ENCODE measurements around the gene TTLL10. TPM values are rescaled to one million over a fixed set of nuclear protein-coding genes. Genes with fewer than 3 reads are reported as not detected.
"Not testable (repeated sequence)": the region's sequence is repeated elsewhere in the genome, so short reads cannot be mapped to it uniquely, and the experiment has no call there.

TTLL10 gene
- total RNA-seq, 1 experiment from 2014 or later: 0.29 TPM

DNA sequence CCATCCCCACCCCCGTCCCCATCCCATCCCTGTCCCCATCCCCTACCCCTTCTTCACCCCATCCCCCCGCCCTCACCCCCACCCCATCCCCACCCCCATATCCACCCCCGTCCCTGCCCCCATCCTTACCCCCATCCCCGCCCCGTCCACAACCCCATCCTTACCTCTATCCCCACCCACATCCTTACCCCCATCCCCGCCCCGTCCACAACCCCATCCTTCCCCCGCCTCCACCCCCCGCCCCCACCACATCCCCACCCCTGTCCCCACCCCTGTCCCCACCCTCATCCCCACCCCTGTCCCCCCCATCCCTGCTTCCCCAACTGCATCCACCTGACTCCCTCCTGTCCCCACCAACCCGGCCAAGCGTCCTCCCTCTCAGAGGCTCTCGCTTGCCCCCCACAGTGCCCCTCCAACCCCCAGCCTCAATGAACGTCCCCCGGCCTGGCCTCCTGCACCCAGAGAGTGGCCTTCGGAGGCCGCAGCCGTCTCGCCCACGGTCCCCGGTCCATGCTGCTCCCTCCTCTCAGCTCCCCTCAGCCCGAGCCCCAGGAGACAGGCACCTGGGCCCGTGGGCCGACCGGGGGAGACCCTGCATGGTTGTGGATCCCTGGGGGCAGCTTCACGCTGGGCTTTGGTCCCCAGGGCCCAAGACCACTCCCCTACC lies 32.3 kb upstream of the TTLL10 start:
- H3K27ac Mint-ChIP-seq (ENCODE audit: unreplicated experiment): no peak overlapping the region
- CTCF ChIA-PET: no interaction called here
- no peaks in the 10 kb centered on the region for H3K4me1 Mint-ChIP-seq (ENCODE audit: low read depth, unreplicated experiment)
- TF ChIP-seq, protein P1, sequence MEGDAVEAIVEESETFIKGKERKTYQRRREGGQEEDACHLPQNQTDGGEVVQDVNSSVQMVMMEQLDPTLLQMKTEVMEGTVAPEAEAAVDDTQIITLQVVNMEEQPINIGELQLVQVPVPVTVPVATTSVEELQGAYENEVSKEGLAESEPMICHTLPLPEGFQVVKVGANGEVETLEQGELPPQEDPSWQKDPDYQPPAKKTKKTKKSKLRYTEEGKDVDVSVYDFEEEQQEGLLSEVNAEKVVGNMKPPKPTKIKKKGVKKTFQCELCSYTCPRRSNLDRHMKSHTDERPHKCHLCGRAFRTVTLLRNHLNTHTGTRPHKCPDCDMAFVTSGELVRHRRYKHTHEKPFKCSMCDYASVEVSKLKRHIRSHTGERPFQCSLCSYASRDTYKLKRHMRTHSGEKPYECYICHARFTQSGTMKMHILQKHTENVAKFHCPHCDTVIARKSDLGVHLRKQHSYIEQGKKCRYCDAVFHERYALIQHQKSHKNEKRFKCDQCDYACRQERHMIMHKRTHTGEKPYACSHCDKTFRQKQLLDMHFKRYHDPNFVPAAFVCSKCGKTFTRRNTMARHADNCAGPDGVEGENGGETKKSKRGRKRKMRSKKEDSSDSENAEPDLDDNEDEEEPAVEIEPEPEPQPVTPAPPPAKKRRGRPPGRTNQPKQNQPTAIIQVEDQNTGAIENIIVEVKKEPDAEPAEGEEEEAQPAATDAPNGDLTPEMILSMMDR (IDR thresholded peaks at IDR 0.05; ENCODE audit: insufficient read depth in 1 of 2, low read depth in 1 of 2, low read length in 1 of 2, severe bottlenecking in 1 of 2, unreplicated experiment in 1 of 2): no peak
- Histone ChIP-seq H3K4me1 (no peaks in the 10 kb centered on the region; the same call in 1 of the 2 replicates), H3K9me3 (no peaks in the 10 kb centered on the region), H3K36me3 (ENCODE audit: control insufficient read depth, insufficient read depth, low read length) (no peaks in the 10 kb centered on the region), H3K27me3 (replicated peaks; ENCODE audit: control insufficient read depth, insufficient read depth, low read length) (no peaks in the 10 kb centered on the region), H3K4me3 (ENCODE audit: low read depth, low read length) (no peak overlapping the region)
- intact Hi-C loops (cut with micrococcal nuclease; ENCODE audit: unreplicated experiment): no loop called here
- BruUV-seq (replicated peaks): no TSS peak
- POLR2A ChIA-PET: no interaction called here
- no peaks in the 10 kb centered on the region for H3K9me3 Mint-ChIP-seq (ENCODE audit: unreplicated experiment)
- no peak for DNase-seq
- H3K36me3 Mint-ChIP-seq (ENCODE audit: insufficient read depth, unreplicated experiment): no peaks in the 10 kb centered on the region
- no peaks in the 10 kb centered on the region for H3K27me3 Mint-ChIP-seq (ENCODE audit: insufficient read depth, unreplicated experiment)
- no peak overlapping the region for H3K4me3 Mint-ChIP-seq (ENCODE audit: unreplicated experiment)

DNA sequence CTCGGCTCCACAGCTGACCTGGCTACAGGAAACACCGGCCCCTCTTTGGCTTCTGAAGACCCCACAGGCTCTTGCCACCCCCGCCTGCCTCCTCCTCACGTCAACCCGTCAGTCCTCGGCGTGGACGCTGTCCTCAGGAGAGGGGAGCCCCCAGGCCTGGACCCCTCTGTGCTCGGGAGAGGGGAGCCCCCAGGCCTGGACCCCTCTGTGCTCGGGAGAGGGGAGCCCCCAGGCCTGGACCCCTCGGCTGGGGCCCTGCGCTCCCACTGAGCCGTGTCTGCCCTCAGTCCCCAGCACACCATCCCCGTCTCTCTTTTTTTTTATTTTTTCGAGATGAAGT lies 31.8 kb upstream of the TTLL10 start:
- ChIA-PET CTCF (no interaction called here), POLR2A (no interaction called here)
- intact Hi-C loops (cut with micrococcal nuclease; ENCODE audit: unreplicated experiment): no loop called here
- no peaks in the 10 kb centered on the region for H3K4me1 Mint-ChIP-seq (ENCODE audit: low read depth, unreplicated experiment)
- Histone ChIP-seq H3K4me1 (no peaks in the 10 kb centered on the region; the same call in 1 of the 2 replicates), H3K36me3 (ENCODE audit: control insufficient read depth, insufficient read depth, low read length) (no peaks in the 10 kb centered on the region), H3K27me3 (replicated peaks; ENCODE audit: control insufficient read depth, insufficient read depth, low read length) (no peaks in the 10 kb centered on the region), H3K4me3 (ENCODE audit: low read depth, low read length) (no peak overlapping the region), H3K9me3 (no peaks in the 10 kb centered on the region)
- TF ChIP-seq, protein P1 (IDR thresholded peaks at IDR 0.05; ENCODE audit: insufficient read depth in 1 of 2, low read depth in 1 of 2, low read length in 1 of 2, severe bottlenecking in 1 of 2, unreplicated experiment in 1 of 2): no peak
- H3K9me3 Mint-ChIP-seq (ENCODE audit: unreplicated experiment): no peaks in the 10 kb centered on the region
- no peak for DNase-seq
- H3K4me3 Mint-ChIP-seq (ENCODE audit: unreplicated experiment): no peak overlapping the region
- no peaks in the 10 kb centered on the region for H3K27me3 Mint-ChIP-seq (ENCODE audit: insufficient read depth, unreplicated experiment)
- no peaks in the 10 kb centered on the region for H3K36me3 Mint-ChIP-seq (ENCODE audit: insufficient read depth, unreplicated experiment)
- no TSS peak for BruUV-seq (replicated peaks)
- no peak overlapping the region for H3K27ac Mint-ChIP-seq (ENCODE audit: unreplicated experiment)

DNA sequence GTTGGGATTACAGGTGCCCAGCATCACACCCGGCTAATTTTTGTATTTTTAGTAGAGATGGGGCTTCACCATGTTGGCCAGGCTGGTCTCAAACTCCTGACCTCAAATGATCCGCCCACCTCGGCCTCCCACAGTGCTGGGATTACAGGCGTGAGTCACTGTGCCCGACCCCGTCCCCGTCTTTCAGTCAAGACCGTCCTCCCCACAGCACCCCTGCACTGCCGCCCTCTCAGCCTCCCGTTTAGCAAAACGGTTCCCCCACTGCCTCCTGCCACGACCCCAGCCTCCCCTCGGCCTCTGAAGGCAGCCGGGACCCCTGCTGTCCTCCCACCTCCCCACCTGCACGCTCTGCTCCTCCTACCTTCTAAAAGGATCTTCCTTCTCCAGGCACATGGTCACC lies 31.3 kb upstream of the TTLL10 start:
- H3K36me3 ChIP-seq (ENCODE audit: control insufficient read depth, insufficient read depth, low read length); H3K9me3 Mint-ChIP-seq (ENCODE audit: unreplicated experiment); DNase-seq; H3K4me1 ChIP-seq; H3K4me3 ChIP-seq (ENCODE audit: low read depth, low read length); H3K4me3 Mint-ChIP-seq (ENCODE audit: unreplicated experiment); H3K4me1 Mint-ChIP-seq (ENCODE audit: low read depth, unreplicated experiment); intact Hi-C loops (cut with micrococcal nuclease; ENCODE audit: unreplicated experiment); H3K27ac Mint-ChIP-seq (ENCODE audit: unreplicated experiment); H3K27me3 Mint-ChIP-seq (ENCODE audit: insufficient read depth, unreplicated experiment); H3K9me3 ChIP-seq; POLR2A ChIA-PET; H3K27me3 ChIP-seq (replicated peaks; ENCODE audit: control insufficient read depth, insufficient read depth, low read length); BruUV-seq (replicated peaks); H3K36me3 Mint-ChIP-seq (ENCODE audit: insufficient read depth, unreplicated experiment): not testable (repeated sequence)
- CTCF ChIA-PET: interaction anchor here (0.9 kb wide), 1 partner anchor 19 kb away, joined by 3 read pairs; no protein-coding TSS in a partner anchor

All from Caco-2 (cell line).